Inflammatory macrophage (primary cell): ENCODE data around the gene TRIP11.
A peak's percentile ranks its signal among the peaks of the same experiment; 100 is the strongest.
"Not testable (repeated sequence)": the region's sequence is repeated elsewhere in the genome, so short reads cannot be mapped to it uniquely, and the experiment has no call there.

ENCODE experiments used
- DNase-seq, 2 donors: peaks; one replicate each; pipeline ENCODE4 v3.0.0-alpha.2; 2020 to 2022
- total RNA-seq, 18 experiments: gene quantifications; one replicate each; lab custom pipeline; 2026; ENCODE audit warnings: mixed read lengths in 6 of 18, inconsistent platforms in 2 of 18; lab: John Stamatoyannopoulos, UW

Gene TRIP11
- 45.0 to 118 (median 82.0) reads per million in 18 experiments for total RNA-seq

DNA sequence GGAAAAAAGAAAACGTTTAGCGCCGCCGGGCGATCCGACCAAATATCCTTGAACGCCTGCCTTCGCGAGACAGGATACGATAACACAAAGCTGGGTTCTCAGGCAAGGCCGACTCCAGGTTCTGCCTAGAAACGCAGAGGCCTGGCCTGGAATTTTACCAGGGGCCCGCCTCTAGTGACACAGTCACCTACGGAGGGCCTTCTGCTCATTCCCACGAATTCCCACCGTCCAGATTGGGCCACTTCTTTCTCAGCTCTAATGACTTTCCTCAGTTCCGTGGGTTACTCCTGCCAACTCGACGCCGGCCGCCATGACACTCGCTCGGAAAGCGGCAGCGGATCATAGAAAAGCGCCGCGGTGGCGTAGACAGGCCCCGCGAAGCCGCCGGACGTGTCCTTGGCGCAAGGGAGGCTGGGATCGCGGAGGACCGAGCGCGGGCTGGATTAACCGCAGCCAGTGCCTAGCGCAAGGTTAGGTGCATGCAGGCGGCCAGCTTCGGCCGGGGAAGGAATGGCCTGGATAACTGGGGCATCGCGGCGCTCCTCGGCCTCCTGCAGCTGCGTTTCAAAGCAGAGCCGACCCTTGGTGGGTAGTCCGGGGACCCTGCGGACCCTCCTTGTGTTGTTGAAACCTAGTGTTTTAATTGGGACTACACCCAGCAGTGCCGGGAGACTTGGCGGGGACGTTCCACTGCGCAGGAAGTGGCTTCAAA lies at the start of gene TRIP11:
Gene TRIP11, minus strand, starts transcription at position 341 of the 712 bp plus-strand sequence. CDS start 374 bp downstream, outside the sequence.
- DNase-seq = peak; percentile 93 to 95

- DNase-seq = no peak
Observed at GRCh38 chr14:92088494-92088893, 48.6 kb upstream of the TRIP11 start.

DNA sequence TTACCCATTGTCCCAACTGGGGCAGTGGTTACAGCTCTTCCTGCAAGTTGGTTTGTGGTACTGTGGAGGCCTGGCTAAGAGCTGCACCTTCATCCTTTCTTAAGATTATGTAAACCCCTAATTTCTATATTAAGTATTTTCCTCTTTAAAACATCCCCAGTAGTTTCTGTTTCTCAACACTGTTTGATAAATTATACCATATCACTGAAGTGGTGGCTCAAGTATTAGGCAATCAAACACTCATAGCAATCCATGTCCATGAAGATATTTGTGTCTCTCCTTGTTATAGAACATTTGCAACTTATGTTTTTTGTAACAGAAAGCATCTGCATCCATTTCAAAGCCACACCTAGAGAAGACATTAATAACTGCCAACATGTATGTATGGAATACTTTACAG lies 34.7 kb upstream of the TRIP11 start:
- DNase-seq = no peak

- no peak for DNase-seq
Observed at GRCh38 chr14:92058006-92058917, 18.4 kb upstream of the TRIP11 start.

- no peak for DNase-seq
Observed at GRCh38 chr14:92049781-92050180, 9.9 kb upstream of the TRIP11 start.

DNA sequence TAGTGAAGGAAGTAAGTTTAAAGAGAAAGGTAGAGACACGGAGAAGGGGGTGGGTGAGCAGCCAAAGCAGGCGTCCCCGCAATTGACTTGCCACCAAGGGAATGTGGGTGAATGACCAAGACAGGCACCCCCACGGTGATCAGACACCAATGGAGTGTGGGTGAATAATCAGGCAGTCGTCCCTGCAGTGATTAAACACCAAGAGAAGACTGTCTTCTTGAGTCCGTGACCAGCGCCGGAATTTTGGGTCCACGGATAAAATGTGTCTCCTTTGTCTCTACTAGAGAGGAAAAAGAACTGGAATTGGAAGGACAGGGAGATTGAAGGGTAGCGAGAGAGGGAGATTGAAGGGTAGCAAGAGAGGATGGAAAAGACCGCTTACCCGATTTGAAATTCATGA lies 9.4 kb upstream of the TRIP11 start:
- DNase-seq = not testable (repeated sequence)

GRCh38 chr14:92045904-92046303 lies 6.0 kb upstream of the TRIP11 start:
- not testable (repeated sequence) for DNase-seq

GRCh38 chr14:92041766-92042165 lies 1.9 kb upstream of the TRIP11 start:
- DNase-seq = not testable (repeated sequence)

GRCh38 chr14:92041203-92041602 lies 1.3 kb upstream of the TRIP11 start:
- DNase-seq = no peak

DNA sequence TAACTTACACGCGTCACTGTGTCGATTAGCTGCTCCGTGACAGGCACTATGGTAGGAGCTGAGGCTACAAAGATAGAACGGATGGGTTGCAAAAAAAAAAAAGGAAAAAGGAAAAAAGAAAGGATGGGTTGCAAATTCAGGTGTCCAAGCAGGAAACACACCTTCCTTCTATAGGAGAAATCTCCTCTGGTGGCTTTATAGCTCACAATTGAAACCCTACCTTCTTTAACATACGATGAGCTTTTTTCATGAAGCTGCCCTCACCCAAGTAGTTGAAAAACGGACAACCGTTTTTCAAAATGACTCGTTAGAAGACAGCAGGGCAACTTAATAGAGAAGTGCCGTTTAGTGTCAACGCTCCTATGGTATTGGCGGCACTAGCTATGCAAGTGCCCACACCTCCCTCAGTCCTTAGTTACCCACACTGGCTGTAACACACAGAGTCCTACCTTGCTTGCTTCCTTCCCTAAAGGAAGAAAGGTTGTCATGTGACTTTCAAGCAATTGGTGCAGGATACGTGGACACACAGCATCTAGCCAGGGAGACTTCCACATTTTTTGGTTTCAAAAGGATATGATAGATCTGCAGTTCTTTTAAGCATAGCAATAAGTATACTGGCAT lies 682 bp upstream of the TRIP11 start:
- DNase-seq = peak; percentile 45 to 56

- DNase-seq = peak; percentile 26 to 42
Observed at GRCh38 chr14:92039063-92039718, 668 bp downstream of the TRIP11 start.

DNA sequence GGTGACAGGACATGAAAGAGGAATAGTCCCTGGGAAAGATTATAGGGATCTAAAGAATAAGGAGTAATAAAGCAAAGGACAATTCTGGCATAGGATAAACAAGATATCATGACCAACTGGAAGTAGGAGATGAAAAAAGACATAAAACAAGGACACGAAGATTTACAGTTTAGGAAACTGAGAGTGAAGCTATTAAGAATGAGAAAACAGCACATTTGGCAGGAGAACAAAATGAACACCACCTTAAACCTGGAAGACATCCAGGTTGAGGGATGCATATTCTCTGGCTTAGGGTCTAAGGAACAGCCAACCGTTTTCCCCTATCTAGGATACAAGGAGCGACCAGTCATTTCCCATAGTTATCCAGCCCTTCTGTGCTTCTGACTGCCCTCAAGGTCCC lies 1.9 kb downstream of the TRIP11 start:
- DNase-seq = no peak

DNA sequence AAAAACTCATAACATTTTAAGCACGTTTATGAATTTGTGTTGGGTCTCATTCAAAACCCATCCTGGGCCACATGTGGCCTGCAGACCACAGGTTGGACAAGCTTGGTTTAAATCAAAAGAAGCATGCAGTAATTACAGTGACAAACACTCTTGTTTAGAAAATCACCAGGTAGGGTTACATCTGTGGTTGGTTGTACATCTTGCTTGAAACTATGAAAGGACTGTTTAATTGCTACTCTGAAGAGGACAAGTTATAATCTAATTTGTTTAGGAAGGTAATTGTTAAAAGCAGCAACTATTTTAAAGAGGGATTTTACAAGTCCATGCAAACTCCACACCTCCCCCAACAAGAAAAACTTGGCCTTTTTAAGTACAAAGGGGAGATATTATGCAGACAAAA lies 4.0 kb downstream of the TRIP11 start:
- DNase-seq = no peak

- DNase-seq = no peak
Observed at GRCh38 chr14:92033906-92034687, 5.8 kb downstream of the TRIP11 start.

- DNase-seq = no peak
Observed at GRCh38 chr14:92033433-92033832, 6.4 kb downstream of the TRIP11 start.

GRCh38 chr14:92026548-92027190 lies 13.2 kb downstream of the TRIP11 start:
- DNase-seq = peak; percentile 23 to 64

DNA sequence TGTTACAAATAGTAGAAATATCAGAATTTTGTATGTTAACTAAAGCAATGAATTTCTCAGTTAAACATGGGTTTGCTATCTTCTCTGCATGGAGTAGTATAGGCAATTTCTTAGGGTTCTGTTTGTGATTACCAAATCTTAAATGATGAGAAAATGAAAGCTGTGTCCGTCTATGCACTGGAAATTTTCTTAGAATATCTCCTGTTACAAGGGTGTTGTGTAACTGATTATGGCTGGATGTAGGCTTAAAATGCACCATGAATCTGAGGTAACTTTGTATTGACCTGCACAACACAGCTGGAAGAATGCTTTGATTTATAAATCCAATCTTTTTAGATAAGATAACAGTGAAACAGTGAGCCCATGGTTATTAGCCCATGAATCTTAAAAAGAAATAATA lies 17.8 kb downstream of the TRIP11 start:
- no peak for DNase-seq

GRCh38 chr14:92021523-92021922 lies 18.3 kb downstream of the TRIP11 start:
- no peak for DNase-seq

DNA sequence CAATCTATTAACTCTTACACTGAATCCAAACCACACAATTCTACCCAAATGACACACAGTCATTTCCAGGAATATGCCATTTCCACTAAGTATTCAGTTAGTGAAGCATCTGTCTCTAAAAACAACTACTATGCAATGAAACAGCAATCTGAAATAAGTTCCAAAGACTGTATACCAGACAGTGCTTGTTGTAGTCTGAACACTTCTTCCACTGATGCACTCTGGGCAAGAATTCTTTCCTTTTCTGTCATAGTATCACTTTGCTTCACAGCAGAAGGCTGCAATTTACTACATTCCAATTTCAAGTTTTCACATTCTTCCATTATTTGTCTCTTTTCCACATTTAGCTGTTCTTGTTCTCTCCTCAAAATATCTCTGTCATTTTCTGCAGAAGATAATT lies 25.8 kb downstream of the TRIP11 start:
- no peak for DNase-seq

DNA sequence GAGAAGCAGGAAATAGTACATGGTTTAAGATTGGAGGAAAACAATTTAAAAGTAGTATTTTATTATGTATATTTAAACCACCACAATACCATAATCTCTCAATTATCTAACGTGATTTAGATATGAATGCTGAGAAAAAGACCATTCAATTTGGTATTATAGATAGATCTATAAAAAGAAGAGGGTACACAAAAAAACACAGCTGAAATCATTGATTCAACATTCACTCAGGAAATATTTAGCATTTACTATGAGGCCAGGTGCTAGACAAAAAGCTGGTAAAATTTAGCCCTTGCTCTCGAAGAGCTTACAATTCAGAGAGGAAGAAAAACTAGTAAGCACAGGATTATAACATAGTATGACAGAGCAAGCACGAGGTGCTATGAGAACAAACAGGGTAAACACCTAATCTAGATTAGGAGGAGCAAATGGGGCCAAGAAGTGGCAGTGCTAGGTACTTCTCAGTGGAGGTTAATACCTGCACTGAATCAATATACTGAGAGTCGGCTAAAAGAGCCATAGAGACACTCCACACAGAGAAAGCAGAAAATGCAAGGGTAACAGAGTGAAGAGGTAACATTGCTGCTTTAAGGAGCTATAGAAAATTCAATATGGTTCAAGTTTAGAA lies 27.6 kb downstream of the TRIP11 start:
- DNase-seq = no peak

DNA sequence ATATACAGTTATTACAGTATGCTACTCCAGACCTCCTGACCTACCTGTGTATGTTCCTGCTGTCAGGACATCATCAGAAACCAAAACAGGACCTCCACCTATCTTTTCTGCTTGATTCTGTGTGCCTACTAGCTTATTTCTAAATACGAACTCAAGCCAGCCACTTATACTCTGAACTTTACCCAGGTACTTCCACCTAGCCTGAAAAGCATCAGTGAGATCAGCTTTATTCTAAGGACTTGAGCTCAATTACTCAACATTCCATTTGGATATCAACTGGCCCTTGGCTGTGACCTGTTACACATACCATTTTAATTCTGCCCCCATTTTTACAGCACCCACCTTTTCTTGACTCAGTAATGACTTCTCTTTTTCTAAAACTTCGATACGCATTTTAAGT lies 29.2 kb downstream of the TRIP11 start:
- DNase-seq = no peak
